SU-DHL-6 (cell line): ENCODE results near the gene TBC1D32.

ENCODE experiments used
- H2AFZ ChIP-seq: fragments of 200-600 bp; sonication (generic); 2 replicates; pipeline ENCODE4 v1.6.1; 2014; ENCODE audit warnings: low read depth, mild to moderate bottlenecking, moderate library complexity, mixed read lengths, antibody characterized with exemption, low read length; ENCODE audit not compliant: severe bottlenecking
- H3F3A ChIP-seq: fragments of 200-600 bp; shearing (Covaris generic); 2 replicates; pipeline ENCODE4 v1.6.0; 2016; ENCODE audit warnings: antibody characterized with exemption, mild to moderate bottlenecking; ENCODE audit not compliant: insufficient read depth
- H3K27ac ChIP-seq: fragments of 200-600 bp; sonication (generic); 2 replicates; pipeline ENCODE4 v1.5.1; 2016; ENCODE audit warnings: low read depth, mild to moderate bottlenecking, low read length, moderate library complexity, mixed read lengths
- H3K27me3 ChIP-seq: fragments of 200-600 bp; sonication (generic), shearing (Covaris generic); 2 replicates; pipeline ENCODE4 v1.6.0; 2014; ENCODE audit warnings: mild to moderate bottlenecking, low read length
- H3K36me3 ChIP-seq: fragments of 200-600 bp; sonication (generic); 2 replicates; pipeline ENCODE4 v1.6.1; 2014; ENCODE audit warnings: mild to moderate bottlenecking, low read length, mixed read lengths
- H3K4me2 ChIP-seq: fragments of 300-600, 200-600 bp; shearing (Covaris generic), sonication (generic); 2 replicates; pipeline ENCODE4 v1.6.0; 2014; ENCODE audit warnings: low read length, low read depth, mild to moderate bottlenecking; ENCODE audit not compliant: poor library complexity, severe bottlenecking
- H3K4me3 ChIP-seq: fragments of 200-600 bp; sonication (generic); 2 replicates; pipeline ENCODE4 v1.5.1; 2014; ENCODE audit warnings: antibody characterized with exemption, low read length, mild to moderate bottlenecking, mixed read lengths; ENCODE audit not compliant: insufficient read depth, poor library complexity, severe bottlenecking
- H3K79me2 ChIP-seq: fragments of 200-600 bp; sonication (generic); 2 replicates; pipeline ENCODE4 v1.6.1; 2014; ENCODE audit warnings: mild to moderate bottlenecking, low read length, moderate library complexity; ENCODE audit not compliant: insufficient read depth
- H3K9ac ChIP-seq: fragments of 200-600 bp; sonication (generic); 2 replicates; pipeline ENCODE4 v1.7.0; 2014; ENCODE audit warnings: mild to moderate bottlenecking, low read length
- H3K9me2 ChIP-seq: fragments of 200-600 bp; sonication (generic); replicated peaks from 2 replicates; pipeline ENCODE4 v1.6.1; 2014; ENCODE audit warnings: low read length; ENCODE audit not compliant: insufficient read depth
- H3K9me3 ChIP-seq: fragments of 200-600 bp; sonication (generic); 2 replicates; pipeline ENCODE4 v1.6.1; 2014; ENCODE audit warnings: low read length, mixed read lengths; ENCODE audit not compliant: insufficient read depth
- H4K20me1 ChIP-seq: fragments of 200-600 bp; sonication (generic); 2 replicates; pipeline ENCODE4 v1.6.1; 2014; ENCODE audit warnings: low read depth, mild to moderate bottlenecking, antibody characterized with exemption, low read length, moderate library complexity, mixed read lengths
- EZH2phosphoT487 ChIP-seq: fragments of 200-600 bp; sonication (generic), shearing (Covaris generic); conservative IDR thresholded peaks from 2 replicates; pipeline ENCODE4 v1.6.1; 2018; ENCODE audit warnings: mild to moderate bottlenecking, antibody characterized with exemption, low read length, moderate library complexity, mixed read lengths
- TF ChIP-seq, protein P1 (sequence below): fragments of 200-600 bp; sonication (generic); IDR thresholded peaks from one replicate; pipeline ENCODE4 v1.5.1; 2017; ENCODE audit warnings: antibody characterized with exemption, mild to moderate bottlenecking, low read length, moderate library complexity; ENCODE audit not compliant: insufficient read depth, poor library complexity, severe bottlenecking

TBC1D32 gene

DNA sequence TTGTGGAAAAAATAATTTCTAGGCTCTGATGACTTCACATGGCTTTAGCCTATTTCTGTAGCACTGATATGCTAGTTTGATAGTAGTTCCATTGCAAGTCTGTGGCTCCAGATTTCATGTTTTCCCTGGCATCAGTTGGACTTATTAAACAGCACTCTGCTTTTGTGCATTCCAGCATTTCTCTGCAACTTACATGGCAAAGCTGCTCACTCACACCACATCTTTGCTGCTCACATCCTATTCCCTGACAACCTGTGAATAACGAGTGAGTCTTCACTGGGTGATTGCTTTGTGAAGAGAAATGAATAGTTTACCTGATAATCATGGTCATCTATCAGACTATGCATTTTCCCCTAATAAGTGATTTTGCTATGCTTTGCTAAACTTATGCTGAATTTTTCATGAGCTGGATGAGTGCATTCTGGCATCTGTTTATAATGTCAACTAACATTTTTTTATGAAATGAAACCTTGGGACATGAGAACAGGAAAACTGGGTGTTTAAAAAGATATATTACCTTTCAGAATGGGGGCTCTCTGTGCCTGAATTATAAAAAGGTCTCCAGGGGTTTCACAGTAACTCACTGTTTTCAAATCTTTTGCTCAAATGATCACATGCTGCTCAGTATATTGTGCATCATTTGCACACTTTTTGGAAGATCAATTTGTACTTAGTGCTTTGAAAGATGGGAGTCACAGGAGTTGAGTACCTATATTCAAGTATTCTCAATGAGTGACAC, 301.8 kb downstream of the TBC1D32 start:
- H3K27me3 ChIP-seq, result no peaks in the 10 kb centered on the region
- H2AFZ ChIP-seq, result no peak overlapping the region
- no peaks in the 10 kb centered on the region for H3K9me3 ChIP-seq
- H3K4me3 ChIP-seq, result no peak overlapping the region
- H4K20me1 ChIP-seq, result no peaks in the 10 kb centered on the region
- H3K4me2 ChIP-seq, result no peak overlapping the region
- TF ChIP-seq, protein P1, sequence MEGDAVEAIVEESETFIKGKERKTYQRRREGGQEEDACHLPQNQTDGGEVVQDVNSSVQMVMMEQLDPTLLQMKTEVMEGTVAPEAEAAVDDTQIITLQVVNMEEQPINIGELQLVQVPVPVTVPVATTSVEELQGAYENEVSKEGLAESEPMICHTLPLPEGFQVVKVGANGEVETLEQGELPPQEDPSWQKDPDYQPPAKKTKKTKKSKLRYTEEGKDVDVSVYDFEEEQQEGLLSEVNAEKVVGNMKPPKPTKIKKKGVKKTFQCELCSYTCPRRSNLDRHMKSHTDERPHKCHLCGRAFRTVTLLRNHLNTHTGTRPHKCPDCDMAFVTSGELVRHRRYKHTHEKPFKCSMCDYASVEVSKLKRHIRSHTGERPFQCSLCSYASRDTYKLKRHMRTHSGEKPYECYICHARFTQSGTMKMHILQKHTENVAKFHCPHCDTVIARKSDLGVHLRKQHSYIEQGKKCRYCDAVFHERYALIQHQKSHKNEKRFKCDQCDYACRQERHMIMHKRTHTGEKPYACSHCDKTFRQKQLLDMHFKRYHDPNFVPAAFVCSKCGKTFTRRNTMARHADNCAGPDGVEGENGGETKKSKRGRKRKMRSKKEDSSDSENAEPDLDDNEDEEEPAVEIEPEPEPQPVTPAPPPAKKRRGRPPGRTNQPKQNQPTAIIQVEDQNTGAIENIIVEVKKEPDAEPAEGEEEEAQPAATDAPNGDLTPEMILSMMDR, result no peak
- TF ChIP-seq EZH2phosphoT487, result no peak
- no peaks in the 10 kb centered on the region for H3K79me2 ChIP-seq
- H3K36me3 ChIP-seq, result no peaks in the 10 kb centered on the region
- no peak overlapping the region for H3K9ac ChIP-seq
- no peak overlapping the region for H3K27ac ChIP-seq
- H3K9me2 ChIP-seq, result no peaks in the 10 kb centered on the region
- H3F3A ChIP-seq, result no peaks in the 10 kb centered on the region
